SK-N-SH treated with all-trans-retinoic acid at 6 μM for 48 hours (cell line): ENCODE results near the gene USB1.

Experiments
- ARNTL ChIP-seq: fragments of 450-650 bp; formaldehyde crosslinking; IDR thresholded peaks from 2 replicates; pipeline ENCODE4 v1.5.0; 2020; ENCODE audit warnings: low read depth, mild to moderate bottlenecking, moderate library complexity, borderline replicate concordance
- RARB ChIP-seq: fragments of 250-450 bp; sonication (Bioruptor Pico); IDR thresholded peaks from 2 replicates; pipeline ENCODE4 v1.8.0; 2021; ENCODE audit warnings: mild to moderate bottlenecking, moderate library complexity
- TCF4 ChIP-seq: fragments of 250-450 bp; sonication (Bioruptor Pico); IDR thresholded peaks from 2 replicates; pipeline ENCODE4 v1.8.0; 2021; ENCODE audit warnings: mild to moderate bottlenecking, moderate library complexity, borderline replicate concordance
- TOX ChIP-seq: fragments of 250-450 bp; sonication (Bioruptor Pico); IDR thresholded peaks from 2 replicates; pipeline ENCODE4 v1.8.0; 2021; ENCODE audit warnings: mild to moderate bottlenecking, moderate library complexity, borderline replicate concordance
- ZNF565 ChIP-seq: fragments of 450-650 bp; formaldehyde crosslinking; conservative IDR thresholded peaks from 2 replicates; pipeline ENCODE4 v1.5.0; 2020; ENCODE audit warnings: low read depth, mild to moderate bottlenecking, moderate library complexity
- ZNF70 ChIP-seq: fragments of 450-650 bp; formaldehyde crosslinking; IDR thresholded peaks from 2 replicates; pipeline ENCODE4 v1.5.0; 2020; ENCODE audit warnings: mild to moderate bottlenecking, moderate library complexity
- TF ChIP-seq, protein P1 (sequence below): fragments of 250-450 bp; sonication (Bioruptor Pico); IDR thresholded peaks from 2 replicates; pipeline ENCODE4 v1.5.1; 2020; ENCODE audit warnings: low read depth, mild to moderate bottlenecking, moderate library complexity
- TF ChIP-seq, protein P2 (sequence below): fragments of 250-450 bp; sonication (Bioruptor Pico); IDR thresholded peaks from 2 replicates; pipeline ENCODE4 v1.8.0; 2020; ENCODE audit warnings: mild to moderate bottlenecking, moderate library complexity, borderline replicate concordance
- TF ChIP-seq, protein P3 (sequence below): fragments of 250-450 bp; sonication (Bioruptor Pico); IDR thresholded peaks from 2 replicates; pipeline ENCODE4 v1.5.1; 2021; ENCODE audit warnings: mild to moderate bottlenecking, moderate library complexity

DNA sequence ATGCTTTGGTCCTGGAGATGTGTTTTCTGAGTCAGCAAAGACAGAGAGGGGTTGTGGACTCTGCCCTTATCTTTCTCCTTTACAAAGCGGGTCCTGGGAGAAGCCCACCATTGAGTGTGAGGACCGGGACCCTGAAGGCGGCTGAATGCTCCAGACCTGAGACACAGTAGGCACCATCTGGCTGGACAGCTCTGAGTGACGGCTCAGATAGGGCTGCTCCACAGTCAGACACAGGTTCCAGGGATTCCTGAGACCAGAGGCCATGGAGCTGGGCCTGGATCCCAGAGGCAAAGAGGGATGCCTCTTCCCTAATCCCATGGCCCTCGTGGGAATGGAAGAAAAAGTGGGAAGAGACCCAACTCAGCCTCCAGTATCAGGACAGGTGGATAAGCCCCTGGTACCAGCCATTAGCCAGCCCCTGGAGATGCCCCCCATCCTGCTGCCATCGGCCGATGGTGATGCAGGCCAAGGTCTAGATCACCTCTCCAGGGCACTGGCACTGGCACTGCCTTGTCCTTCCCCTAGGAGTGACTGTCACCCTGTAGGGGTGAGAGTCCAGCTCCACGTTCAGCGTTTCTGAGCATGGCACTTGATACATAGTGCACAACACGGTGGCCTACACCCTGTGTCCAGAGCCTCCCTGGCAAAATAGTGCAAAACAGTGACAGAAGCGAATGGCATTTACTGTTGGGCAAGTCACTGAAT, 29.1 kb downstream of the USB1 start:
- TF ChIP-seq, protein P1, sequence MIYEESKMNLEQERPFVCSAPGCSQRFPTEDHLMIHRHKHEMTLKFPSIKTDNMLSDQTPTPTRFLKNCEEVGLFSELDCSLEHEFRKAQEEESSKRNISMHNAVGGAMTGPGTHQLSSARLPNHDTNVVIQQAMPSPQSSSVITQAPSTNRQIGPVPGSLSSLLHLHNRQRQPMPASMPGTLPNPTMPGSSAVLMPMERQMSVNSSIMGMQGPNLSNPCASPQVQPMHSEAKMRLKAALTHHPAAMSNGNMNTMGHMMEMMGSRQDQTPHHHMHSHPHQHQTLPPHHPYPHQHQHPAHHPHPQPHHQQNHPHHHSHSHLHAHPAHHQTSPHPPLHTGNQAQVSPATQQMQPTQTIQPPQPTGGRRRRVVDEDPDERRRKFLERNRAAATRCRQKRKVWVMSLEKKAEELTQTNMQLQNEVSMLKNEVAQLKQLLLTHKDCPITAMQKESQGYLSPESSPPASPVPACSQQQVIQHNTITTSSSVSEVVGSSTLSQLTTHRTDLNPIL (CRISPR knock-in tag): no peak
- TF ChIP-seq TOX (CRISPR knock-in tag) (no peak), ZNF70 (no peak), ARNTL (no peak), ZNF565 (CRISPR knock-in tag) (no peak), RARB (CRISPR knock-in tag) (no peak), TCF4 (CRISPR knock-in tag) (no peak)
- TF ChIP-seq, protein P2, sequence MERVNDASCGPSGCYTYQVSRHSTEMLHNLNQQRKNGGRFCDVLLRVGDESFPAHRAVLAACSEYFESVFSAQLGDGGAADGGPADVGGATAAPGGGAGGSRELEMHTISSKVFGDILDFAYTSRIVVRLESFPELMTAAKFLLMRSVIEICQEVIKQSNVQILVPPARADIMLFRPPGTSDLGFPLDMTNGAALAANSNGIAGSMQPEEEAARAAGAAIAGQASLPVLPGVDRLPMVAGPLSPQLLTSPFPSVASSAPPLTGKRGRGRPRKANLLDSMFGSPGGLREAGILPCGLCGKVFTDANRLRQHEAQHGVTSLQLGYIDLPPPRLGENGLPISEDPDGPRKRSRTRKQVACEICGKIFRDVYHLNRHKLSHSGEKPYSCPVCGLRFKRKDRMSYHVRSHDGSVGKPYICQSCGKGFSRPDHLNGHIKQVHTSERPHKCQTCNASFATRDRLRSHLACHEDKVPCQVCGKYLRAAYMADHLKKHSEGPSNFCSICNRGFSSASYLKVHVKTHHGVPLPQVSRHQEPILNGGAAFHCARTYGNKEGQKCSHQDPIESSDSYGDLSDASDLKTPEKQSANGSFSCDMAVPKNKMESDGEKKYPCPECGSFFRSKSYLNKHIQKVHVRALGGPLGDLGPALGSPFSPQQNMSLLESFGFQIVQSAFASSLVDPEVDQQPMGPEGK (CRISPR knock-in tag): no peak
- TF ChIP-seq, protein P3, sequence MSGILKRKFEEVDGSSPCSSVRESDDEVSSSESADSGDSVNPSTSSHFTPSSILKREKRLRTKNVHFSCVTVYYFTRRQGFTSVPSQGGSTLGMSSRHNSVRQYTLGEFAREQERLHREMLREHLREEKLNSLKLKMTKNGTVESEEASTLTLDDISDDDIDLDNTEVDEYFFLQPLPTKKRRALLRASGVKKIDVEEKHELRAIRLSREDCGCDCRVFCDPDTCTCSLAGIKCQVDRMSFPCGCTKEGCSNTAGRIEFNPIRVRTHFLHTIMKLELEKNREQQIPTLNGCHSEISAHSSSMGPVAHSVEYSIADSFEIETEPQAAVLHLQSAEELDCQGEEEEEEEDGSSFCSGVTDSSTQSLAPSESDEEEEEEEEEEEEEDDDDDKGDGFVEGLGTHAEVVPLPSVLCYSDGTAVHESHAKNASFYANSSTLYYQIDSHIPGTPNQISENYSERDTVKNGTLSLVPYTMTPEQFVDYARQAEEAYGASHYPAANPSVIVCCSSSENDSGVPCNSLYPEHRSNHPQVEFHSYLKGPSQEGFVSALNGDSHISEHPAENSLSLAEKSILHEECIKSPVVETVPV (CRISPR knock-in tag): no peak
